Common myeloid progenitor, CD34-positive (primary cell): Measurements from ENCODE around the gene CDH23.
A peak's percentile ranks its signal among the peaks of the same experiment; 100 is the strongest.

ENCODE experiments used
- CTCF ChIA-PET: fragments of 350-600 bp; sonication (Branson Sonifier 250); formaldehyde crosslinking; loops from one replicate; lab custom pipeline; 2021; ENCODE audit warnings: antibody characterized with exemption; lab: Charles Lee
- POLR2A ChIA-PET: fragments of 350-600 bp; sonication (Branson Sonifier 250); formaldehyde crosslinking; loops from one replicate; lab custom pipeline; 2021; ENCODE audit warnings: antibody characterized with exemption; lab: Charles Lee
- DNase-seq, 3 donors: peaks; one replicate each; pipeline versions ENCODE4 v3.0.0 to v3.0.0-alpha.2; 2013
- H3K27ac ChIP-seq, 2 experiments: 1 replicate in 1 of 2; 2 replicates in 1 of 2; pipeline ENCODE4 v1.7.0; 2013; ENCODE audit warnings: inconsistent platforms in 2 of 2, low read length in 2 of 2, mild to moderate bottlenecking in 2 of 2, low read depth in 1 of 2, moderate library complexity in 1 of 2; ENCODE audit not compliant: severe bottlenecking in 2 of 2, insufficient read depth in 1 of 2, poor library complexity in 1 of 2
- H3K27me3 ChIP-seq, 5 experiments: replicated peaks in 2 of 5; 1 replicate in 3 of 5; 2 replicates in 2 of 5; pipeline versions ENCODE4 v1.6.1 to v1.7.0; 2013; ENCODE audit warnings: low read length in 4 of 5, mild to moderate bottlenecking in 2 of 5, moderate library complexity in 2 of 5, inconsistent platforms in 1 of 5; ENCODE audit not compliant: insufficient read depth in 5 of 5, control insufficient read depth in 4 of 5
- H3K36me3 ChIP-seq, 4 experiments: 1 replicate in 2 of 4; 2 replicates in 2 of 4; pipeline versions ENCODE4 v1.6.1 to v1.7.0; 2013; ENCODE audit warnings: low read length in 3 of 4, control low read depth in 1 of 4, mild to moderate bottlenecking in 1 of 4; ENCODE audit not compliant: control insufficient read depth in 4 of 4, insufficient read depth in 4 of 4
- H3K4me1 ChIP-seq, 4 experiments: 1 replicate in 3 of 4; 2 replicates in 1 of 4; pipeline versions ENCODE4 v1.6.1 to v1.7.1; 2013; ENCODE audit warnings: low read length in 3 of 4, mild to moderate bottlenecking in 3 of 4, control low read depth in 1 of 4, inconsistent platforms in 1 of 4, moderate library complexity in 1 of 4; ENCODE audit not compliant: control insufficient read depth in 4 of 4, insufficient read depth in 4 of 4; ENCODE audit errors: control extremely low read depth in 1 of 4
- H3K4me3 ChIP-seq, 7 experiments: 1 replicate in 4 of 7; 2 replicates in 3 of 7; pipeline versions ENCODE4 v1.5.1 to v1.7.0; 2013; ENCODE audit warnings: mild to moderate bottlenecking in 7 of 7, low read length in 6 of 7, moderate library complexity in 6 of 7, inconsistent platforms in 2 of 7, low read depth in 2 of 7, control low read depth in 1 of 7; ENCODE audit not compliant: insufficient read depth in 4 of 7, control insufficient read depth in 1 of 7; ENCODE audit errors: extremely low read depth in 1 of 7
- H3K9me3 ChIP-seq, 5 experiments: 1 replicate in 4 of 5; 2 replicates in 1 of 5; pipeline versions ENCODE4 v1.6.1 to v1.7.1; 2013; ENCODE audit warnings: low read length in 4 of 5, mild to moderate bottlenecking in 2 of 5, inconsistent platforms in 1 of 5, low read depth in 1 of 5, moderate library complexity in 1 of 5; ENCODE audit not compliant: control insufficient read depth in 4 of 5, insufficient read depth in 2 of 5; ENCODE audit errors: control extremely low read depth in 1 of 5
- WGBS: methylation state at CpG from one replicate; pipeline ENCODE4 v1.1.5; 2013; ENCODE audit not compliant: insufficient coverage; 5-methylcytosine and 5-hydroxymethylcytosine counted together

The CDH23 gene

DNA sequence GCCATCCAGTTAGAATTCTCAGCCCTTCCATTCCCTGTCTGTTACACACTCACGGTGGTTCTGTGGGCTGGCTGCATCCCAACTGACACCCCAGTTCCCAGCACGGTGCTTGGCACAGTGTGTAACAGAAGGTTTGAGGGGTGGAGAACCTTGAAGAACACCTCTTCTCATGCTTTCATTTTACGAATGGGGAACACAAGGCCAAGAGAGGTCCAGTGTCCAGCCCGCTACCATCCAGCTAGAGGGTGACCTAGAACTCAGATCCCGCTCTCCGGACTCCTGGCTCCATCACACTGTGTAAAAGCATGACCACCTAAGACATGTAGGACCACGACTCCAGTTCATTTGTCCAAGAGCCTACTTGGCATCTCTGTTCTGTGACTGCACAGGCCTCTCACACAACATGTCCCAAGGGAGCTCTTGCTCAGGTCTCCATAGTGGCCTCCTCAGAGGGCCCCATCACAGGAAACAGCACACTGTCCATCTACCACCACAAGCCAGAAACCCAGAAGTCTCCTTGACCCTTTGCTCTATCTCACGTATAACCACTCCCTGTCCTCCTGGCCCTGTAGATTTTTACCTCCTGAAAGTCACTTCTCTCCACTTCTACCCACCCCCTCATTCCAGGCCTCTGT, 2.8 kb upstream of the CDH23 start:
- DNase-seq = no peak
- peaks cover 0 to 29% (median 27%) of the 10 kb centered on the region in 4 experiments for H3K4me1 ChIP-seq
- 100% methylated on average over 7 of the region's 8 CpGs for WGBS
- H3K27me3 ChIP-seq = peaks cover 0 to 23% (median 22%) of the 10 kb centered on the region in 5 experiments
- H3K9me3 ChIP-seq = no peaks in the 10 kb centered on the region
- H3K36me3 ChIP-seq = no peaks in the 10 kb centered on the region
- H3K4me3 ChIP-seq = no peak overlapping the region
- POLR2A ChIA-PET = interaction anchor here (0.6 kb wide), 1 partner anchor 60 kb away, joined by 3 read pairs; no protein-coding TSS in a partner anchor
- CTCF ChIA-PET = interaction anchor here (0.7 to 8.0 kb wide), 5 partner anchors 9 to 215 kb away, joined by 3 to 42 read pairs (median 3); no protein-coding TSS in a partner anchor
- H3K27ac ChIP-seq = no peak overlapping the region

DNA sequence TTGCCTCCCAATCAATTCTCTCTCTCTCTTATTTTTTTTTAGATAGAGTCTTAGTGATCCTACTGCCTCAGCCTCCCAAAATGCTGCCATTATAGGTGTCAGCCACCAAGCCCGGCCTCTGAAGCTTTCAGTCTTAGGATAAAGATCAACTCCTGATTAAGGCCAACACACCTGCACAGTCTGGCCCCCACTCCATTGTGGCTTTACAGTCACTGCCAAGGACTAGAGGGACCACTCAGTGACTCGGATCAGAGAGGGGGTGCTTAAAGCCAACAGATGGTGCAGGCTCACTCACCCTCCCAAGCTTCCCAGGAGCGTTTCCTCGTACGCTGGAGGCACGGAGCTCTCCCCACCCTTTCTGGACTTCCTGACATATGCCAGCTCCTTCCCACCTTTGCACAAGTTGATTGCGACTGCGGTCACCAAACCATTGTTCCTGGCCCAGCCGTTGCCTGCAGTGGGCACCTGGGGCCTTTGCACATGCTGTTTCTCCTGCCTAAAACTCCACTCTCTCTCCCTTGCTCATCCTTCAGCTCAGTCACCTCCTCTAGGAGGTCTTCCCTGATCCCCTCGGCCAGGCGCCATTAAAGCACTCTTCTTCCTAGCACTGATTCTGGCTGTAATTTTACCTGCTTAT, 1.7 kb upstream of the CDH23 start:
- no peak for DNase-seq
- CTCF ChIA-PET = interaction anchor here (0.7 to 8.0 kb wide), 10 partner anchors 10 to 228 kb away, joined by 3 to 42 read pairs (median 4); partner anchors contain the start of gene SLC29A3
- Histone ChIP-seq H3K4me1 (peaks cover 0 to 29% (median 27%) of the 10 kb centered on the region in 4 experiments), H3K27me3 (peaks cover 0 to 33% (median 32%) of the 10 kb centered on the region in 5 experiments), H3K27ac (no peak overlapping the region), H3K4me3 (no peak overlapping the region), H3K36me3 (no peaks in the 10 kb centered on the region), H3K9me3 (no peaks in the 10 kb centered on the region)
- POLR2A ChIA-PET = interaction anchor here (0.6 kb wide), 1 partner anchor 61 kb away, joined by 3 read pairs; no protein-coding TSS in a partner anchor
- WGBS = 98% methylated on average over 9 of the region's 11 CpGs

DNA sequence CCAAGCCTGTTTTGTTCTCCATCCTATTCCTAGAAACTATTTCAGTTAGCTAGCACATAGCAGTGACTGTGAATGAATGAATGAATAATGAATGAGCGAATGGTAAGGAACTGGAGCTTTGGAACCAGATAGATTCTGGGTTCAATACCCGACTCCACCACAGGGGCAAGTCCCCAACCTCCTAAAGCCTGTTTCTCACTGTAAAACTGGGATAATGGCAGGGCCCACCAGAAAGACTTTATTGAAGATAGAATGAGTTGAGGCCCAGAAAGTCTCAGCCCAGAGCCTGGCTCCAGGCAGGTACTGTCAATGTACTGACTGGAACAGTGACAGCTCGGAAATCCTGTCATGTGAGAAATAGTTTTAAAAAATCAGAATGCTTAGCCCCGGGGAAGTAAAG, 1.1 kb upstream of the CDH23 start:
- 93% methylated on average over 4 of the region's 4 CpGs for WGBS
- Histone ChIP-seq H3K27me3 (peaks cover 0 to 36% (median 33%) of the 10 kb centered on the region in 5 experiments), H3K4me1 (peaks cover 0 to 23% (median 22%) of the 10 kb centered on the region in 4 experiments), H3K27ac (no peak overlapping the region), H3K4me3 (peak overlapping the region in 1 of 7 experiments; percentile 76), H3K36me3 (no peaks in the 10 kb centered on the region), H3K9me3 (no peaks in the 10 kb centered on the region)
- CTCF ChIA-PET = interaction anchor here (0.7 to 8.0 kb wide), 12 partner anchors 11 to 228 kb away, joined by 3 to 42 read pairs (median 4); partner anchors contain the start of gene SLC29A3
- POLR2A ChIA-PET = no interaction called here
- peak in 2 of 3 donors; percentile 37 to 39 for DNase-seq

DNA sequence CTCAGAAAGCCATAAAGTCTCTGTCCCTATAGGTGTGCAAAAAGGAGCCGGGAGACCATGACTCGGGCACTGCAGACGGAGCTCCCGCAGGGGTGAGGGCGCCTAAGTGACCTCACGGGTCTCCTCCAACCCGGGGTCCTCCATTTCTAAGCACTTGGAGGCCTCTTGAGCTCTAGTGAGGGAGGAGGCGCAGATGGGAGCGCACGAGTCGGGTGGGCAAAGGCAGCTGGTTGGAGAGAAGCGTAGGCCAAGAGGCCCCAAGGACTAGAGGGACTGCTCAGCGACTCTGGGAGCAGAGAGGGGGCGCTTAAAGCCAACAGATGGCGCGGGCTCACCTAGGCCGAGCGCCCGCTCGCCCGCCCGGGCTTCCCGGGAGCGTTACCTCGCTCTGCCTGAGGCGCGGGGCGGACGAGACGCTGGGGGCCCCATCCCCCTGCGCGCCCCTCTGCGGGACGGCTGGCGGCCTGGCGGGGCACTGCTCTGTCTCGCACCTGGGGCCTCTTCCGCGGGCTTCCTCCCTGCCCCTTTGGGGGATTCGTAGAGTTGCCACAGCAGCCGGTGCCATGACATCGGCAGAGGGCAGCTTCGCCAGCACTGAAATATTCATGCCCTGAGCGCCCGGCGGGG, 523 bp upstream of the CDH23 start:
- Histone ChIP-seq H3K4me1 (peaks cover 0 to 18% (median 18%) of the 10 kb centered on the region in 4 experiments), H3K36me3 (no peaks in the 10 kb centered on the region), H3K4me3 (peak overlapping the region; percentile 28 to 76 (median 56)), H3K27me3 (peaks cover 0 to 36% (median 33%) of the 10 kb centered on the region in 5 experiments), H3K9me3 (no peaks in the 10 kb centered on the region), H3K27ac (no peak overlapping the region)
- POLR2A ChIA-PET = no interaction called here
- CTCF ChIA-PET = interaction anchor here (0.9 to 8.0 kb wide), 11 partner anchors 11 to 227 kb away, joined by 3 to 42 read pairs (median 4); partner anchors contain the start of gene SLC29A3
- peak; percentile 63 to 73 (median 65) for DNase-seq
- 15% methylated on average over 36 of the region's 46 CpGs for WGBS

DNA sequence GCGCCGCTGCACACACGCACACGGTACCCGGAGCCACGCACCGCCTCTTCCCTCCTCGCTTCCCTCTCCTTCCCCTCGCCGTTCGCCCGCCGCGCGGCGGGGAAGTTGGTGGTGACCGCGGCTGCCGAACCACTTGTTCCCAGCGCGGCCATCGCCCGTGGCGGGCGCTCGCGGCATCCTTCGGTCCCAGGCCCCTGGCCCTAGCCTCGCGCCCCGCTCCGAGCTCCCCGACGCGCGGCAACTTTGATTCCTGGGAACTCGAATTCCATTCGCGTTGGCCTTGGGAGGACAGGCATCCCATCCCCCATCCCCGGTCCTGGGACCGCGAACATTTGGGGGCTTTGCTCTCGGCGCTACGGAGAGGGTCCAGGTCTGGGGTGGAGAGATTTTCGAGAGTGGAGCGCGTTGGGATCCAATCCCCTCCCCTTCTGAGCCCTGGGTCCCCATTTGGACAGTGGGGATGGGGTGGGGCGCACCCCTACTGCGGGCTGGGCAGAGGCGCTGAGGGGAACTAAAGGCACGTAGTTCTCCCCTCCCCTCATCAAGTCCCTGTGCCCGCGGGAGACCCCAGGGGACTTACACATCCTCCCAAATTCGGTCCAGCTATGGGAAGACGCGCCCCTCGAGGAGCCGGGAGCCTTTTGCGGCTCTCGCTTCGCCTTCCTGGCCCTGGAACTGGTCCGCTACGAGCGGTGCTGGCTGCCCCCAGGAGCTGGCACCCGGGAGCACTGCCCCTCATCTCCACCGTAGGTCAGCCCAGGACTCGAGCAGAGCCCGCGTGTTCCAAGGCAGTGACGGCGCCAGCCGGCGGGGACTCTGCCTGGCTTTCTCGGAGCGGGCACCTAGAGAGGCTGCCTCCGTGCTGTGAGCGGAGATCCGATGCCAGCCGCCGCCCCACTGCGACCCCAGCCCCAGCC, 834 bp downstream of the CDH23 start:
- CTCF ChIA-PET = interaction anchor here (1.0 to 5.6 kb wide), 4 partner anchors 8 to 171 kb away, joined by 3 to 37 read pairs (median 8); no protein-coding TSS in a partner anchor
- POLR2A ChIA-PET = no interaction called here
- Histone ChIP-seq H3K9me3 (no peaks in the 10 kb centered on the region), H3K4me1 (peaks cover 0 to 18% (median 17%) of the 10 kb centered on the region in 4 experiments), H3K27me3 (peaks cover 0 to 36% (median 33%) of the 10 kb centered on the region in 5 experiments), H3K4me3 (peak overlapping the region in 5 of 7 experiments; percentile 6 to 66 (median 47)), H3K27ac (no peak overlapping the region), H3K36me3 (no peaks in the 10 kb centered on the region)
- peak in 2 of 3 donors; percentile 28 to 39 for DNase-seq
- WGBS = 2% methylated on average over 68 of the region's 82 CpGs

DNA sequence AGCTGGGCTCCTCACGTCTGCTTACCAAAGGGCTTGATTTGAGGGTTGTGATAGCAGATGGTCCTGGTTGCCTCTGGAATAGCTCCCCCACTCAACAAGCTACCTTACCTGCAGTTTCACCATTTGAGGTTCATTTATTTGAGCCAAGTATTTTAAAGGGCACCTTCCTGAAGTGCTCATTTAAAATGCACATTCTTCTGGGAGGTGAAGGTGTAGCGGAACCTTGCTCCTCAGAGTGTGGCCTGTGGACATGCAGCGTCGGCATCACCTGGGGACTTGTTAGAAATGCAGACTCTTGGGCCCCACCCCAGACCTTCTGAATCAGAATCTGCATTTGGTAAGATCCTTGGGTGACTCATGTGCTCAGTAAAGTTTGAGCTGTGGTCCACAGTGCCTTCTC, 2.3 kb downstream of the CDH23 start:
- no peak overlapping the region for H3K4me3 ChIP-seq
- no peaks in the 10 kb centered on the region for H3K36me3 ChIP-seq
- H3K27ac ChIP-seq = no peak overlapping the region
- no peaks in the 10 kb centered on the region for H3K9me3 ChIP-seq
- WGBS = 96% methylated on average over 3 of the region's 4 CpGs
- H3K4me1 ChIP-seq = peaks cover 0 to 18% (median 17%) of the 10 kb centered on the region in 4 experiments
- no peak for DNase-seq
- CTCF ChIA-PET = interaction anchor here (1.0 to 5.6 kb wide), 5 partner anchors 9 to 170 kb away, joined by 3 to 37 read pairs (median 4); no protein-coding TSS in a partner anchor
- POLR2A ChIA-PET = interaction anchor here (0.5 kb wide), 1 partner anchor 11 kb away, joined by 4 read pairs; no protein-coding TSS in a partner anchor
- H3K27me3 ChIP-seq = peaks cover 0 to 36% (median 26%) of the 10 kb centered on the region in 5 experiments
